H9 (cell line): ENCODE data around the gene EEF1AKMT3. TPM values are rescaled to one million over a fixed set of nuclear protein-coding genes. Genes with fewer than 3 reads are reported as not detected.

Source experiments
- DNase-seq: peaks from one replicate; pipeline ENCODE4 v3.0.0-alpha.2; 2017
- H2AFZ ChIP-seq: one replicate; pipeline ENCODE4 v1.6.1; 2013; ENCODE audit warnings: mild to moderate bottlenecking, low read length, control low read depth, moderate library complexity
- H2AK5ac ChIP-seq: 2 replicates; pipeline ENCODE4 v1.6.1; 2013; ENCODE audit warnings: low read length, control low read depth, mixed read lengths; ENCODE audit not compliant: insufficient read length
- H2BK120ac ChIP-seq: one replicate; pipeline ENCODE4 v1.6.1; 2013; ENCODE audit warnings: low read depth, mild to moderate bottlenecking, low read length, control low read depth, inconsistent platforms; ENCODE audit not compliant: poor library complexity, severe bottlenecking
- H2BK12ac ChIP-seq: 2 replicates; pipeline ENCODE4 v1.6.1; 2013; ENCODE audit warnings: low read length, control low read depth, mixed read lengths, low read depth; ENCODE audit not compliant: insufficient read length
- H2BK15ac ChIP-seq: 2 replicates; pipeline ENCODE4 v1.6.1; 2013; ENCODE audit warnings: low read depth, low read length, control low read depth
- H2BK20ac ChIP-seq: one replicate; pipeline ENCODE4 v1.6.1; 2013; ENCODE audit warnings: low read depth, mild to moderate bottlenecking, low read length, control low read depth, inconsistent platforms; ENCODE audit not compliant: poor library complexity, severe bottlenecking
- H2BK5ac ChIP-seq: 2 replicates; pipeline ENCODE4 v1.6.1; 2013; ENCODE audit warnings: low read length, control low read depth, mixed read lengths; ENCODE audit not compliant: insufficient read length
- H3K14ac ChIP-seq: 2 replicates; pipeline ENCODE4 v1.6.1; 2013; ENCODE audit warnings: low read length, control low read depth; ENCODE audit not compliant: insufficient read depth
- H3K18ac ChIP-seq: 2 replicates; pipeline ENCODE4 v1.6.1; 2013; ENCODE audit warnings: low read depth, mild to moderate bottlenecking, mixed read lengths, low read length, control low read depth; ENCODE audit not compliant: insufficient read length
- H3K23ac ChIP-seq: 2 replicates; pipeline ENCODE4 v1.6.1; 2013; ENCODE audit warnings: low read length, control low read depth, mixed read lengths, low read depth; ENCODE audit not compliant: insufficient read length
- H3K23me2 ChIP-seq: 2 replicates; pipeline ENCODE4 v1.6.1; 2013; ENCODE audit warnings: low read depth, mild to moderate bottlenecking, mixed read lengths, low read length, control low read depth; ENCODE audit not compliant: insufficient read length, poor library complexity, severe bottlenecking
- H3K27ac ChIP-seq: 2 replicates; pipeline ENCODE4 v1.5.1; 2013; ENCODE audit warnings: low read length, control low read depth, mixed read lengths, low read depth; ENCODE audit not compliant: insufficient read length
- H3K27me3 ChIP-seq: 2 replicates; pipeline ENCODE4 v1.6.1; 2013; ENCODE audit warnings: low read length, control low read depth, inconsistent platforms; ENCODE audit not compliant: insufficient read depth
- H3K4ac ChIP-seq: 2 replicates; pipeline ENCODE4 v1.6.1; 2013; ENCODE audit warnings: low read depth, mild to moderate bottlenecking, control low read depth, inconsistent platforms, low read length, moderate library complexity
- H3K4me1 ChIP-seq: 2 replicates; pipeline ENCODE4 v1.6.1; 2013; ENCODE audit warnings: low read length, control low read depth, inconsistent platforms; ENCODE audit not compliant: insufficient read depth
- H3K4me2 ChIP-seq: 2 replicates; pipeline ENCODE4 v1.6.1; 2013; ENCODE audit warnings: low read length, control low read depth, mixed read lengths; ENCODE audit not compliant: insufficient read length, insufficient read depth
- H3K56ac ChIP-seq: 2 replicates; pipeline ENCODE4 v1.6.1; 2013; ENCODE audit warnings: low read depth, mild to moderate bottlenecking, mixed read lengths, low read length, control low read depth; ENCODE audit not compliant: insufficient read length
- H3K79me1 ChIP-seq: 2 replicates; pipeline ENCODE4 v1.6.1; 2013; ENCODE audit warnings: low read depth, mild to moderate bottlenecking, moderate library complexity, low read length, control low read depth, inconsistent platforms; ENCODE audit not compliant: insufficient read depth, poor library complexity, severe bottlenecking
- H3K79me2 ChIP-seq: 2 replicates; pipeline ENCODE4 v1.6.1; 2013; ENCODE audit warnings: low read length, control low read depth, inconsistent platforms; ENCODE audit not compliant: insufficient read depth
- H3K9ac ChIP-seq: 2 replicates; pipeline ENCODE4 v1.6.1; 2013; ENCODE audit warnings: low read length, control low read depth, mixed read lengths; ENCODE audit not compliant: insufficient read length; ENCODE audit errors: extremely low read depth
- H3K9me3 ChIP-seq: one replicate; pipeline ENCODE4 v1.6.1; 2013; ENCODE audit warnings: low read depth, low read length, inconsistent platforms; ENCODE audit not compliant: control insufficient read depth
- H3T11ph ChIP-seq: one replicate; pipeline ENCODE4 v1.6.1; 2013; ENCODE audit warnings: mild to moderate bottlenecking, low read length, control low read depth, inconsistent platforms
- H4K20me1 ChIP-seq: one replicate; pipeline ENCODE4 v1.6.1; 2013; ENCODE audit not compliant: control insufficient read depth, insufficient read length, insufficient read depth
- H4K5ac ChIP-seq: 2 replicates; pipeline ENCODE4 v1.6.1; 2013; ENCODE audit warnings: low read depth, mild to moderate bottlenecking, mixed read lengths, low read length, control low read depth; ENCODE audit not compliant: insufficient read length
- H4K8ac ChIP-seq: replicated peaks from 2 replicates; pipeline ENCODE4 v1.6.1; 2013; ENCODE audit warnings: low read length, control low read depth, mixed read lengths, low read depth; ENCODE audit not compliant: insufficient read length
- H4K91ac ChIP-seq: 2 replicates; pipeline ENCODE4 v1.6.1; 2013; ENCODE audit warnings: low read depth, mild to moderate bottlenecking, moderate library complexity, mixed read lengths, low read length, control low read depth; ENCODE audit not compliant: insufficient read length
- H3K27ac Mint-ChIP-seq, 3 experiments: 2 replicates in 2 of 3; 3 replicates in 1 of 3; pipeline ENCODE4 v1.8.0; 2020 to 2021; ENCODE audit warnings: mixed read lengths in 3 of 3, mild to moderate bottlenecking in 1 of 3, moderate library complexity in 1 of 3
- H3K27me3 Mint-ChIP-seq: 2 replicates; pipeline ENCODE4 v1.8.0; 2021; ENCODE audit warnings: low read depth, mild to moderate bottlenecking, moderate library complexity, mixed read lengths
- H3K36me3 Mint-ChIP-seq, 3 experiments: 2 replicates in 2 of 3; 3 replicates in 1 of 3; pipeline ENCODE4 v1.8.0; 2020 to 2021; ENCODE audit warnings: low read depth in 3 of 3, mixed read lengths in 3 of 3; ENCODE audit not compliant: insufficient read depth in 1 of 3
- H3K4me1 Mint-ChIP-seq, 2 experiments: 2 replicates each; pipeline ENCODE4 v1.8.0; 2020; ENCODE audit warnings: mixed read lengths in 2 of 2
- H3K4me3 Mint-ChIP-seq, 2 experiments: 2 replicates in 1 of 2; 3 replicates in 1 of 2; pipeline ENCODE4 v1.8.0; 2020 to 2021; ENCODE audit warnings: mild to moderate bottlenecking in 2 of 2, mixed read lengths in 2 of 2, moderate library complexity in 1 of 2
- H3K9me3 Mint-ChIP-seq, 2 experiments: 2 replicates in 1 of 2; 3 replicates in 1 of 2; pipeline ENCODE4 v1.8.0; 2020; ENCODE audit warnings: mild to moderate bottlenecking in 2 of 2, mixed read lengths in 2 of 2, moderate library complexity in 1 of 2
- CTCF ChIP-seq: fragments of 200-600 bp; sonication (generic); conservative IDR thresholded peaks from 3 replicates; pipeline ENCODE4 v1.8.0; 2021; ENCODE audit warnings: antibody characterized with exemption, mild to moderate bottlenecking
- WGBS: extraction: QIAGEN DNeasy Blood & Tissue Kit; methylation state at CpG from one replicate; pipeline ENCODE4 v1.1.7; 2013; ENCODE audit warnings: missing lambda C conversion rate, low lambda C conversion rate, mixed read lengths; ENCODE audit not compliant: insufficient read length; ENCODE audit errors: extremely low coverage; 5-methylcytosine and 5-hydroxymethylcytosine counted together
- total RNA-seq: library from RNA; stranded (reverse); gene quantifications from 2 replicates; pipeline ENCODE4 v1.2.1, GENCODE V29; 2021

Gene EEF1AKMT3
- total RNA-seq, 1 experiment from 2014 or later: 2.9 TPM

- Mint-ChIP-seq H3K27me3 (peaks cover 20% of the 10 kb centered on the region), H3K27ac (no peak overlapping the region; a peak in 1 of 7 replicates), H3K9me3 (no peaks in the 10 kb centered on the region), H3K36me3 (peaks cover 20 to 40% (median 31%) of the 10 kb centered on the region in 3 experiments), H3K4me3 (peak overlapping the region; percentile 98 to 99; a peak in 4 of 5 replicates), H3K4me1 (peaks cover 22 to 29% of the 10 kb centered on the region in 2 experiments)
- H3K23ac ChIP-seq: no peak overlapping the region
- no peak overlapping the region for H2AK5ac ChIP-seq
- no peaks in the 10 kb centered on the region for H3K79me1 ChIP-seq
- H3K23me2 ChIP-seq: peaks cover 21% of the 10 kb centered on the region
- no peak overlapping the region for H3K18ac ChIP-seq
- H3K27ac ChIP-seq: no peak overlapping the region
- no peak overlapping the region for H2AFZ ChIP-seq
- H3K79me2 ChIP-seq: no peaks in the 10 kb centered on the region
- peaks cover 3% of the 10 kb centered on the region; the same call in 1 of the 2 replicates for H3K4me1 ChIP-seq
- H3K56ac ChIP-seq: no peak overlapping the region
- H2BK15ac ChIP-seq: no peak overlapping the region
- peak overlapping the region; percentile 44 for H3K4me2 ChIP-seq
- no peak for TF ChIP-seq CTCF
- no peak overlapping the region for H4K5ac ChIP-seq
- H3K9me3 ChIP-seq: no peaks in the 10 kb centered on the region
- H2BK12ac ChIP-seq: no peak overlapping the region
- H3K27me3 ChIP-seq: peaks cover 9% of the 10 kb centered on the region; the same call in 1 of the 2 replicates
- H4K91ac ChIP-seq: no peak overlapping the region
- no peak overlapping the region for H3T11ph ChIP-seq
- no peak overlapping the region for H2BK5ac ChIP-seq
- H3K4ac ChIP-seq: no peak overlapping the region
- H3K14ac ChIP-seq: no peak overlapping the region
- WGBS: no CpG with 5 or more reads among the region's 4 CpGs
- DNase-seq: no peak
- H2BK20ac ChIP-seq: no peak overlapping the region
- no peak overlapping the region for H2BK120ac ChIP-seq
- H4K8ac ChIP-seq: no peak overlapping the region
- no peak overlapping the region for H3K9ac ChIP-seq
- no peaks in the 10 kb centered on the region for H4K20me1 ChIP-seq
These were observed 1.7 kb upstream of the EEF1AKMT3 start for GRCh38 chr12:57770734-57771133.
